Naive thymus-derived CD4-positive, alpha-beta T cell (primary cell): Measurements from ENCODE around the gene NSD2. TPM values are rescaled to one million over a fixed set of nuclear protein-coding genes. Genes with fewer than 3 reads are reported as not detected.

Experiments used
- ATAC-seq: fragments of 150-1000 bp; cut with Tn5 transposase; 2 replicates; pipeline ENCODE4 v1.10.0; 2021; ENCODE audit warnings: mild to moderate bottlenecking, moderate library complexity
- CTCF ChIA-PET: fragments of 350-600 bp; sonication (Branson Sonifier 250); formaldehyde crosslinking; loops from one replicate; lab custom pipeline; 2021; ENCODE audit warnings: antibody characterized with exemption; lab: Charles Lee
- POLR2A ChIA-PET: fragments of 350-600 bp; sonication (Branson Sonifier 250); formaldehyde crosslinking; loops from one replicate; lab custom pipeline; 2021; ENCODE audit warnings: antibody characterized with exemption, inconsistent platforms; lab: Charles Lee
- DNase-seq, 9 donors: peaks; one replicate each; pipeline versions ENCODE4 v3.0.0 to v3.0.0-alpha.2; 2020 to 2022; ENCODE audit warnings: mixed read lengths in 1 of 9
- H3K27ac ChIP-seq: one replicate; pipeline ENCODE4 v1.7.0; 2013; ENCODE audit warnings: mild to moderate bottlenecking, low read depth, low read length, moderate library complexity
- H3K27me3 ChIP-seq, 2 donors: one replicate each; pipeline ENCODE4 v1.7.0; 2013; ENCODE audit warnings: low read length in 2 of 2, mild to moderate bottlenecking in 2 of 2, moderate library complexity in 2 of 2; ENCODE audit not compliant: control insufficient read depth in 2 of 2, insufficient read depth in 2 of 2
- H3K36me3 ChIP-seq, 3 experiments: 1 replicate in 2 of 3; 2 replicates in 1 of 3; pipeline ENCODE4 v1.7.0; 2013; ENCODE audit warnings: low read length in 3 of 3, mild to moderate bottlenecking in 3 of 3, moderate library complexity in 1 of 3; ENCODE audit not compliant: insufficient read depth in 3 of 3, control insufficient read depth in 2 of 3
- H3K4me1 ChIP-seq, 2 donors: one replicate each; pipeline ENCODE4 v1.7.0; 2013; ENCODE audit warnings: low read length in 2 of 2, mild to moderate bottlenecking in 2 of 2, moderate library complexity in 1 of 2; ENCODE audit not compliant: control insufficient read depth in 2 of 2, insufficient read depth in 2 of 2
- H3K4me3 ChIP-seq: 2 replicates; pipeline ENCODE4 v1.7.0; 2013; ENCODE audit warnings: mild to moderate bottlenecking, low read length
- H3K9me3 ChIP-seq, 3 experiments: 1 replicate in 2 of 3; 2 replicates in 1 of 3; pipeline ENCODE4 v1.7.0; 2013; ENCODE audit warnings: low read length in 3 of 3; ENCODE audit not compliant: control insufficient read depth in 2 of 3
- H3K27ac Mint-ChIP-seq, 9 donors: one replicate each; pipeline ENCODE4 v1.8.0; 2020 to 2022; ENCODE audit warnings: mixed read lengths in 9 of 9, mild to moderate bottlenecking in 8 of 9, moderate library complexity in 5 of 9, inconsistent platforms in 2 of 9
- H3K27me3 Mint-ChIP-seq, 5 donors: one replicate each; pipeline ENCODE4 v1.8.0; 2021 to 2022; ENCODE audit warnings: mixed read lengths in 5 of 5, mild to moderate bottlenecking in 1 of 5
- H3K36me3 Mint-ChIP-seq, 5 donors: one replicate each; pipeline ENCODE4 v1.8.0; 2020 to 2022; ENCODE audit warnings: mixed read lengths in 5 of 5, mild to moderate bottlenecking in 3 of 5, inconsistent platforms in 1 of 5
- H3K4me1 Mint-ChIP-seq, 7 donors: one replicate each; pipeline ENCODE4 v1.8.0; 2020 to 2022; ENCODE audit warnings: mixed read lengths in 7 of 7, mild to moderate bottlenecking in 3 of 7, inconsistent platforms in 1 of 7
- H3K4me3 Mint-ChIP-seq, 10 donors: one replicate each; pipeline ENCODE4 v1.8.0; 2020 to 2022; ENCODE audit warnings: mild to moderate bottlenecking in 10 of 10, mixed read lengths in 10 of 10, moderate library complexity in 6 of 10, inconsistent platforms in 2 of 10
- H3K9me3 Mint-ChIP-seq, 11 donors: one replicate each; pipeline ENCODE4 v1.8.0; 2020 to 2022; ENCODE audit warnings: mixed read lengths in 11 of 11, mild to moderate bottlenecking in 4 of 11, inconsistent platforms in 1 of 11, moderate library complexity in 1 of 11
- intact Hi-C, 2 donors: fragments of 100-400 bp; cut with micrococcal nuclease; formaldehyde crosslinking; loops; one replicate each; pipeline ENCODE4 v1.15.1; 2023
- polyA plus RNA-seq, 2 donors: library from polyadenylated mRNA; unstranded; fragments of 300-500 nt; fragmentation: Illumina TruSeq; gene quantifications; one replicate each; pipeline ENCODE4 v1.2.3, GENCODE V29; 2021
- total RNA-seq, 6 experiments: library from RNA in 5 of 6; stranded (reverse) in 5 of 6; gene quantifications; 1 replicate in 5 of 6; 2 replicates in 1 of 6; pipeline ENCODE4 v1.2.3 and lab custom pipeline; 2021 to 2026

The NSD2 gene
- total and polyA plus RNA-seq, 7 experiments from 2014 or later: 2.7 to 207 (median 37.3) TPM

- intact Hi-C loops: no loop called here
- H3K27ac Mint-ChIP-seq: peak overlapping the region in 1 of 9 donors; percentile 78
- Histone ChIP-seq H3K4me1 (no peaks in the 10 kb centered on the region), H3K4me3 (no peak overlapping the region), H3K27ac (no peak overlapping the region), H3K36me3 (no peaks in the 10 kb centered on the region), H3K27me3 (no peaks in the 10 kb centered on the region), H3K9me3 (no peaks in the 10 kb centered on the region)
- peaks cover 24 to 64% (median 38%) of the 10 kb centered on the region in 7 donors for H3K4me1 Mint-ChIP-seq
- no peak for ATAC-seq
- no peak overlapping the region for H3K4me3 Mint-ChIP-seq
- no peaks in the 10 kb centered on the region for H3K27me3 Mint-ChIP-seq
- POLR2A ChIA-PET: no interaction called here
- peaks cover 0 to 21% (median 5%) of the 10 kb centered on the region in 5 donors for H3K36me3 Mint-ChIP-seq
- no peak for DNase-seq
- peaks cover 0 to 4% (median 0%) of the 10 kb centered on the region in 11 donors for H3K9me3 Mint-ChIP-seq
- CTCF ChIA-PET: no interaction called here
Observed at GRCh38 chr4:1882850-1883271, 11.7 kb downstream of the NSD2 start.

GRCh38 chr4:1883583-1883982, 12.4 kb downstream of the NSD2 start:
- ATAC-seq: no peak
- H3K27ac Mint-ChIP-seq: peak overlapping the region in 1 of 9 donors; percentile 42
- CTCF ChIA-PET: no interaction called here

GRCh38 chr4:1885414-1885813, 14.2 kb downstream of the NSD2 start:
- H3K9me3 Mint-ChIP-seq: peaks cover 0 to 3% (median 0%) of the 10 kb centered on the region in 11 donors
- peaks cover 0 to 15% (median 5%) of the 10 kb centered on the region in 5 donors for H3K36me3 Mint-ChIP-seq
- H3K27ac ChIP-seq: no peak overlapping the region
- H3K27me3 Mint-ChIP-seq: no peaks in the 10 kb centered on the region
- H3K9me3 ChIP-seq: no peaks in the 10 kb centered on the region
- H3K36me3 ChIP-seq: peaks cover 0 to 4% (median 0%) of the 10 kb centered on the region in 3 experiments
- ATAC-seq (no peak), DNase-seq (no peak)
- H3K27ac Mint-ChIP-seq: peak overlapping the region in 4 of 9 donors; percentile 2 to 58 (median 30)
- H3K4me1 ChIP-seq: no peaks in the 10 kb centered on the region
- intact Hi-C loops: no loop called here
- no peak overlapping the region for H3K4me3 Mint-ChIP-seq
- POLR2A ChIA-PET: no interaction called here
- H3K27me3 ChIP-seq: no peaks in the 10 kb centered on the region
- H3K4me3 ChIP-seq: no peak overlapping the region
- H3K4me1 Mint-ChIP-seq: peaks cover 19 to 50% (median 23%) of the 10 kb centered on the region in 7 donors
- CTCF ChIA-PET: no interaction called here

More at GRCh38 chr4:1883583-1883982, 12.4 kb downstream of the NSD2 start:
- Mint-ChIP-seq H3K4me3 (no peak overlapping the region), H3K36me3 (peaks cover 0 to 18% (median 5%) of the 10 kb centered on the region in 5 donors), H3K9me3 (peaks cover 0 to 4% (median 0%) of the 10 kb centered on the region in 11 donors), H3K27me3 (no peaks in the 10 kb centered on the region), H3K4me1 (peaks cover 21 to 61% (median 34%) of the 10 kb centered on the region in 7 donors)
- POLR2A ChIA-PET: no interaction called here
- no peaks in the 10 kb centered on the region for H3K36me3 ChIP-seq
- DNase-seq: no peak
- no peaks in the 10 kb centered on the region for H3K27me3 ChIP-seq
- no peak overlapping the region for H3K4me3 ChIP-seq
- H3K27ac ChIP-seq: no peak overlapping the region
- no peaks in the 10 kb centered on the region for H3K9me3 ChIP-seq
- no peaks in the 10 kb centered on the region for H3K4me1 ChIP-seq
- intact Hi-C loops: no loop called here

GRCh38 chr4:1887052-1887451, 15.9 kb downstream of the NSD2 start:
- no peak for ATAC-seq
- no peak overlapping the region for H3K27ac ChIP-seq
- H3K27me3 ChIP-seq: no peaks in the 10 kb centered on the region
- no peaks in the 10 kb centered on the region for H3K4me1 ChIP-seq
- peaks cover 0 to 8% (median 5%) of the 10 kb centered on the region in 5 donors for H3K36me3 Mint-ChIP-seq
- H3K9me3 ChIP-seq: no peaks in the 10 kb centered on the region
- POLR2A ChIA-PET: interaction anchor here (0.7 kb wide), 1 partner anchor 705 kb away, joined by 3 read pairs; no protein-coding TSS in a partner anchor
- H3K4me3 ChIP-seq: no peak overlapping the region
- no peak for DNase-seq
- H3K27me3 Mint-ChIP-seq: no peaks in the 10 kb centered on the region
- peaks cover 7 to 41% (median 22%) of the 10 kb centered on the region in 7 donors for H3K4me1 Mint-ChIP-seq
- CTCF ChIA-PET: interaction anchor here (0.6 to 0.7 kb wide), 4 partner anchors 10 to 1535 kb away, joined by 3 to 4 read pairs (median 3); no protein-coding TSS in a partner anchor
- H3K36me3 ChIP-seq: peaks cover 0 to 4% (median 0%) of the 10 kb centered on the region in 3 experiments
- H3K9me3 Mint-ChIP-seq: peaks cover 0 to 3% (median 0%) of the 10 kb centered on the region in 11 donors
- peak overlapping the region in 4 of 9 donors; percentile 38 to 84 (median 60) for H3K27ac Mint-ChIP-seq
- no peak overlapping the region for H3K4me3 Mint-ChIP-seq
- intact Hi-C loops: loop anchor here in 1 of 2 donors (2.0 kb wide), 1 partner anchor 14 kb away; no protein-coding TSS in a partner anchor

GRCh38 chr4:1890979-1891570, 19.9 kb downstream of the NSD2 start:
- Histone ChIP-seq H3K36me3 (peaks cover 0 to 4% (median 0%) of the 10 kb centered on the region in 3 experiments), H3K4me1 (no peaks in the 10 kb centered on the region), H3K27ac (no peak overlapping the region), H3K4me3 (no peak overlapping the region), H3K27me3 (no peaks in the 10 kb centered on the region), H3K9me3 (no peaks in the 10 kb centered on the region)
- intact Hi-C loops: no loop called here
- POLR2A ChIA-PET: no interaction called here
- H3K27ac Mint-ChIP-seq: peak overlapping the region in 1 of 9 donors; percentile 55
- H3K4me3 Mint-ChIP-seq: no peak overlapping the region
- peaks cover 6 to 37% (median 17%) of the 10 kb centered on the region in 7 donors for H3K4me1 Mint-ChIP-seq
- no peaks in the 10 kb centered on the region for H3K27me3 Mint-ChIP-seq
- CTCF ChIA-PET: no interaction called here
- no peak for ATAC-seq
- DNase-seq: no peak
- peaks cover 0 to 10% (median 4%) of the 10 kb centered on the region in 5 donors for H3K36me3 Mint-ChIP-seq
- peaks cover 0 to 3% (median 0%) of the 10 kb centered on the region in 11 donors for H3K9me3 Mint-ChIP-seq

- ChIA-PET CTCF (no interaction called here), POLR2A (no interaction called here)
- ATAC-seq (no peak), DNase-seq (no peak)
- H3K27ac Mint-ChIP-seq: peak overlapping the region in 1 of 9 donors; percentile 52
- Histone ChIP-seq H3K4me3 (no peak overlapping the region), H3K27me3 (no peaks in the 10 kb centered on the region), H3K27ac (no peak overlapping the region), H3K36me3 (peaks cover 0 to 7% (median 0%) of the 10 kb centered on the region in 3 experiments), H3K4me1 (no peaks in the 10 kb centered on the region), H3K9me3 (no peaks in the 10 kb centered on the region)
- H3K27me3 Mint-ChIP-seq: no peaks in the 10 kb centered on the region
- H3K4me3 Mint-ChIP-seq: no peak overlapping the region
- intact Hi-C loops: no loop called here
- peaks cover 7 to 52% (median 14%) of the 10 kb centered on the region in 7 donors for H3K4me1 Mint-ChIP-seq
- H3K9me3 Mint-ChIP-seq: no peaks in the 10 kb centered on the region
- peaks cover 3 to 10% (median 6%) of the 10 kb centered on the region in 5 donors for H3K36me3 Mint-ChIP-seq
Observed at GRCh38 chr4:1895971-1896657, 24.9 kb downstream of the NSD2 start.
